DMS 273 (cell line): Measurements from ENCODE around the gene PIEZO2.
"Not testable (repeated sequence)": the region's sequence is repeated elsewhere in the genome, so short reads cannot be mapped to it uniquely, and the experiment has no call there.

Source experiments
- DNase-seq: peaks from one replicate; lab custom pipeline; 2025; ENCODE audit not compliant: unreplicated experiment; lab: John Stamatoyannopoulos, UW

Gene PIEZO2

GRCh38 chr18:11149441-11150270, at the start of gene PIEZO2:
PIEZO2 (minus strand) TSS chr18:11149569; CDS start chr18:11148588, 981 bp downstream.
- peak; percentile 95 for DNase-seq

- no peak for DNase-seq
Observed at GRCh38 chr18:11183637-11184036, 34.3 kb upstream of the PIEZO2 start.

- not testable (repeated sequence) for DNase-seq
Observed at GRCh38 chr18:11181629-11182028, 32.3 kb upstream of the PIEZO2 start.

- no peak for DNase-seq
Observed at GRCh38 chr18:11179959-11180519, 30.7 kb upstream of the PIEZO2 start.

- no peak for DNase-seq
Observed at GRCh38 chr18:11178951-11179549, 29.7 kb upstream of the PIEZO2 start.

GRCh38 chr18:11177382-11177781, 28.0 kb upstream of the PIEZO2 start:
- DNase-seq = no peak

GRCh38 chr18:11176481-11176881, 27.1 kb upstream of the PIEZO2 start:
- no peak for DNase-seq

GRCh38 chr18:11175266-11175979, 26.1 kb upstream of the PIEZO2 start:
- no peak for DNase-seq

- not testable (repeated sequence) for DNase-seq
Observed at GRCh38 chr18:11174179-11174578, 24.8 kb upstream of the PIEZO2 start.

GRCh38 chr18:11167778-11168177, 18.4 kb upstream of the PIEZO2 start:
- DNase-seq = no peak

GRCh38 chr18:11165952-11166351, 16.6 kb upstream of the PIEZO2 start:
- no peak for DNase-seq

- no peak for DNase-seq
Observed at GRCh38 chr18:11165138-11165537, 15.8 kb upstream of the PIEZO2 start.

GRCh38 chr18:11163665-11164064, 14.3 kb upstream of the PIEZO2 start:
- DNase-seq = no peak

GRCh38 chr18:11162889-11163288, 13.5 kb upstream of the PIEZO2 start:
- DNase-seq = no peak

- no peak for DNase-seq
Observed at GRCh38 chr18:11162462-11162861, 13.1 kb upstream of the PIEZO2 start.

- DNase-seq = no peak
Observed at GRCh38 chr18:11160313-11160712, 10.9 kb upstream of the PIEZO2 start.

GRCh38 chr18:11159844-11160243, 10.5 kb upstream of the PIEZO2 start:
- DNase-seq = no peak

- DNase-seq = no peak
Observed at GRCh38 chr18:11156978-11157377, 7.6 kb upstream of the PIEZO2 start.

GRCh38 chr18:11155034-11155759, 5.8 kb upstream of the PIEZO2 start:
- no peak for DNase-seq

GRCh38 chr18:11154368-11154989, 5.1 kb upstream of the PIEZO2 start:
- DNase-seq = peak; percentile 86
